ENCODE measurements around the gene PIK3IP1.
"Not testable (repeated sequence)": the region's sequence is repeated elsewhere in the genome, so short reads cannot be mapped to it uniquely, and the experiment has no call there.

PIK3IP1 gene

GRCh38 chr22:31250740-31251600, 41.3 kb downstream of the PIK3IP1 start:
- no peak for DNase-seq (ENCODE audit: low read depth, low spot score)

DNA sequence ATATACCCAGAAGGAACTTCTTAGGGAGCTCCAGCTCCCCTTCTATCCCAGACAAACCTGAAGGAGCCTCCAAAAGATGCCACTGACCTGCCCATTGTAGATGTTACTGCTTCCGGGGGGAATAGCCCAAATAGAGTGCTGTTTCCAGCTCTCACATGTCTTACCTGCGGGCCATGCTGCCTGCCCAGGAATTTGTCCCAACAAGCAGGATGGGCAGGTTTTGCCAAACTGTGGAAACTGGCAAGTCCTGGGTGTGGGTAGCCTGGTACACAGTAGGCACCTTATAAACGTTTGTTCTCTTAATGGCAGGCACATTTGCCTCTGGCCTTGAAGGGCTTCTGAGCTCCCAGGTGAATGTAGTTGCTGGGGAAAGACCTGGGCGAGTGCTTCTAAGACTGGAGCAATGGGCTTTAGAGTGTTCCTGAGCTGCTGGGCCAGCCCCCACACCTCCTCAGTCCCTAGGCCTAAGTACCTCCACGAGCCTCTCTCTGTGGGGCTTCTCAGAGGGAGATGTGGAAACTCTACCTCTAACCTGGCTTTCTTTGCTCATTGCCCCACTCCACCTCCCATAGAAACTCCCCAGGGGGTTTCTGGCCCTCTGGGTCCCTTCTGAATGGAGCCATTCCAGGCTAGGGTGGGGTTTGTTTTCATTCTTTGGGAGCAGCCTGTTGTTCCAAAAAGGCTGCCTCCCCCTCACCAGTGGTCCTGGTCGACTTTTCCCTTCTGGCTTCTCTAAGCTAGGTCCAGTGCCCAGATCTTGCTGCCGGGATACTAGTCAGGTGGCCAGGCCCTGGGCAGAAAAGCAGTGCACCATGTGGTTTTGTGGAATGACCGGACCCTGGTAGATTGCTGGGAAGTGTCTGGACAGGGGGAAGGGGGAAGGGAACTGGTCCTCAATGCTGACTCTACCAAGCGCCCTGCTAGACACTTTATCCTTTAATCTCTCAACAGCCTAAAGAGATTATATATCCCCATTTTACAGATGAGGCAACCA, 43.0 kb downstream of the PIK3IP1 start:
- DNase-seq (ENCODE audit: low read depth, low spot score) = peak; percentile 80

- DNase-seq (ENCODE audit: low read depth, low spot score) = peak; percentile 95
Observed at GRCh38 chr22:31248138-31248745, 44.0 kb downstream of the PIK3IP1 start.

- no peak for DNase-seq (ENCODE audit: low read depth, low spot score)
Observed at GRCh38 chr22:31247726-31248125, 44.6 kb downstream of the PIK3IP1 start.

GRCh38 chr22:31246687-31247086, 45.6 kb downstream of the PIK3IP1 start:
- no peak for DNase-seq (ENCODE audit: low read depth, low spot score)

DNA sequence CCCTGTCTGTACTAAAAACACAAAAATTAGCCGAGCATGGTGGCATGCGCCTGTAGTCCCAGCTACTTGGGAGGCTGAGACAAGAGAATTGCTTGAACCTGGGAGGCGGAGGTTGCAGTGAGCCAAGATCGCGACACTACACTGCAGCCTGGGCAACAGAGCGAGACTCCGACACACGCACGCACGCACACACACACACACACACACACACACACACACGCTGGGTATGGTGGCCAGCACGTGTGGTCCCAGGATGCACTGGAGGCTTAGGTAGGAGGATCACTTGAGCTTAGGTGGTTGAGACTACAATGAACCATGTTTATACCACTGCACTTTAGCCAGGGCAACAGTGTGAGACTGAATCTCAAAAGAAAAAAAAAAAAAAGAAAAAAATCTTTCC, 46.3 kb downstream of the PIK3IP1 start:
- not testable (repeated sequence) for DNase-seq (ENCODE audit: low read depth, low spot score)

DNA sequence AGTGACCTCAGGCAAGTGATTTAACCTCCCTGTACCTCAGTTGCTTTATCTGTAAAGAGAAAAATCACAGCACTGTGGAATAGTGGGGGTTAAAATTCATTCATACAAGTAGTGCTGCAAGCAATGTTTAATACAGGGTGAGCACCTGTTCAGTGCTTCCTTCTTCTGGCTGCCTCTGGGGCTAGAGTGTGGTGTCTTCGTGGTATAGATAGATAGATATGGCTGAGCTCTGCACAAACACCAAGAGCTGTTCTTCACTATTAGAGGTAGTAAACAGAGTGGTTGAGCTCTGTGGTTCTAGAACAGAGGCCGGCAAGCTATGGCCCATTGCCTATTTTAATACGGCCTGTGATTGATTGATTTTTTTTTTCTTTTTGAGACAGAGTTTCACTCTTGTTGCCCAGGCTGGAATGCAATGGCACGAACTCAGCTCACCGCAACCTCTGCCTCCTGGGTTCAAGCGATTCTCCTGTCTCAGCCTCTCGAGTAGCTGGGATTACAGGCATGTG, 47.3 kb downstream of the PIK3IP1 start:
- DNase-seq (ENCODE audit: low read depth, low spot score) = no peak

GRCh38 chr22:31244046-31244942, 48.0 kb downstream of the PIK3IP1 start:
- peak; percentile 86 for DNase-seq (ENCODE audit: low read depth, low spot score)

GRCh38 chr22:31243339-31244045, 48.8 kb downstream of the PIK3IP1 start:
- DNase-seq (ENCODE audit: low read depth, low spot score) = no peak

GRCh38 chr22:31241936-31242335, 50.4 kb downstream of the PIK3IP1 start:
- no peak for DNase-seq (ENCODE audit: low read depth, low spot score)

DNA sequence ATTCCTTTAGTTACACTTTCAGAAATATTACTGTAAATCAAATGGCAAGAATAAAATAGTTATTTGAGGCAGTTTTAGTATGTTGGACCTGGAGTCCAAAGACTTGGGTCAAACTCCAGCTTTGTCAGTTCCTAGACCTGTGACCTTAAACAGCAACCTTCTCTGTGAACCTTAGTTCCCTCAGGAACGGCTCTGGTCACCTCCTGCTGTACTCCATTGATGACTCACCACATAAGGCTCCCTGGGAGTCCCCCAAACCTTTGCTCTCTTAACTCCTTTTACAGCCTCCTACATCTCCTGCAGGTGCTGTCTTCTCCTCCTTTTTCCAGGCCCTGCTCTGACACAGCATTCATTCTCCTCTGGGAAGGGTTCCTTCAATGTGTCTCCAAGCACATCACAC, 51.1 kb downstream of the PIK3IP1 start:
- DNase-seq (ENCODE audit: low read depth, low spot score) = no peak

DNA sequence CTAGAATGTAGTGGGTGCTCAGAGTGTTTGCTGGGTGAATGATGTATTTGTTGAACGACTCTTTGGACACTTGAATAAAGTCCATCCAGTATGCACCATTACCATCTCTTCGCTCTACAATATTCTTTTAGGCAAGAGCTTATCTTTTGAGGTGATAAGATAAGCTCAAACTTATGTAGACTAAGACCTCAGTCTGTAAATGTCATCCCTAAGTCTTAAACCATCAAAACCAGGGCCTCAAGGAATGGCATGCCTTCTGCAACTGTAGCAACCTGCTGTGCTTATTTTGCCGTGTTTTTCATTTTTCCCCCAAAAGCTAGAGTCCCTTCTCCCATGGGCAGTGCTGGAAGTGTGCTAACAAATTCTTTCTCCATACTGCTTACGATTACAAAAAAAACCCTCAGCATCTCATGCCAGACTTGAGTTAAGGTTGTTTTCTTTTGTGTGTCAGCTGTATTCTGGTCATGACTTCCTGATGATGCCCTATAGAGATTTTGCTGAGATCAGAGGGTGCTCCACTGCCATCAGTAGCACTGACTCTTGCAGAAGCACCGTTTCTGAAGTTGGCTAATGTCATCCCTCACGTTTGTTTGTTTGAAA, 52.4 kb downstream of the PIK3IP1 start:
- DNase-seq (ENCODE audit: low read depth, low spot score) = no peak

DNA sequence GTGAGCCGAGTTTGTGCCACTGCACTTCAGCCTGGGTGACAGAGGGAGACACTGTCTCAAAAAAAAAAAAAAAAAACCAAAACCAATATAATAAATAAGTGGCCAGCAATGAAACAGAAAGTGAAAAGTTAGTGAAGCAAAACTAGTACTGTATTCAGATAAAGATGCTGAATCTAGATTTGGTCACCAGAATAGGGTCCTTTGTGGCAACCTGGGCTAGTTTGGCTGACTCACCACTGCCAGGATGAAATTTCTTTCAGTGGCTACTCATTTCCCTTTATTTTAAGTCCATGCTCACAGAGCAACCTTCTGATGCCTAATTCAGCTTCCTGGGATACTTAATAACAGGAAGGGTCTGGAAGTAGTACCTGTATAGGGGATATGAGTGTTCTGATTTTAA, 54.2 kb downstream of the PIK3IP1 start:
- DNase-seq (ENCODE audit: low read depth, low spot score) = no peak

GRCh38 chr22:31236044-31236443, 56.2 kb downstream of the PIK3IP1 start:
- DNase-seq (ENCODE audit: low read depth, low spot score) = not testable (repeated sequence)

DNA sequence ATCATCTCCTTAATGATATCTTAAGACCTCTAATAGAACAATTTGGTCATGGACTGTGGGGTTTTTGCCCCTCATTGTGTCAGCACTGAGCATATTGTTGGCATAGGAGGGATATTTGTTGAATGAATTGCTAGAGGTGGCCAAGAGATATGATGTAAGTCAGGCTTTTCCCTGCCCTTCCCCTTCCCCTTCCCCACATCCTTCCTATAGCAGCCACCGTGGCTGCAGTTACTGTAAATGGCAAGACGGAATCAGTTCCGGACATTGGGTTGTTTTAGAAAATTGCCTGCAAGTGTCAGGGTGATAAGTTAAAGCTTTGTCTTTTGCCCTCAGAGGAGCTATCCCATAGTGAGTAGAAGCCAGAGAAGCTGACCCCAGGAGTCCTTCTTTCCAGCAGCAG, 57.2 kb downstream of the PIK3IP1 start:
- no peak for DNase-seq (ENCODE audit: low read depth, low spot score)

GRCh38 chr22:31233001-31233400, 59.3 kb downstream of the PIK3IP1 start:
- DNase-seq (ENCODE audit: low read depth, low spot score) = no peak

Data from ELF-1 (cell line).